HepG2 (cell line): ENCODE results near the gene LEAP2. TPM values are rescaled to one million over a fixed set of nuclear protein-coding genes. Genes with fewer than 3 reads are reported as not detected.
A peak's percentile ranks its signal among the peaks of the same experiment; 100 is the strongest.

ENCODE experiments used
- GZF1 ChIP-seq: sonication (generic); formaldehyde crosslinking; IDR thresholded peaks from 2 replicates; pipeline ENCODE4 v1.5.1; 2020; ENCODE audit warnings: mild to moderate bottlenecking, missing genetic modification reagents
- HOXD1 ChIP-seq: sonication (generic); formaldehyde crosslinking; IDR thresholded peaks from 2 replicates; pipeline ENCODE4 v1.5.0; 2020; ENCODE audit warnings: missing genetic modification reagents
- IKZF4 ChIP-seq: sonication (generic); formaldehyde crosslinking; IDR thresholded peaks from 2 replicates; pipeline ENCODE4 v1.5.1; 2020; ENCODE audit warnings: borderline replicate concordance, mild to moderate bottlenecking, low read depth, missing genetic modification reagents; ENCODE audit errors: not compliant biosample characterization
- KAT8 ChIP-seq: IDR thresholded peaks from 2 replicates; pipeline ENCODE4 v1.6.1; 2016; ENCODE audit warnings: missing genetic modification reagents, missing compliant biosample characterization
- LCORL ChIP-seq, 2 experiments: fragments of 450-650 bp in 1 of 2; sonication (generic) in 1 of 2; formaldehyde crosslinking in 1 of 2; IDR thresholded peaks; 2 replicates each; pipeline versions ENCODE4 v1.5.0 to v1.6.1; 2017 to 2020; ENCODE audit warnings: antibody characterized with exemption in 1 of 2, missing genetic modification reagents in 1 of 2
- MBNL3 ChIP-seq: fragments of 250-450 bp; sonication (Bioruptor Pico); conservative IDR thresholded peaks from 2 replicates; pipeline ENCODE4 v1.8.0; 2022; ENCODE audit warnings: mild to moderate bottlenecking, inconsistent platforms
- RAD21 ChIP-seq: fragments of 450-650 bp; formaldehyde crosslinking; IDR thresholded peaks from 2 replicates; pipeline ENCODE4 v1.5.0; 2020; ENCODE audit warnings: mild to moderate bottlenecking
- RAD51 ChIP-seq: fragments of 450-650 bp; IDR thresholded peaks from 2 replicates; pipeline ENCODE4 v1.6.1; 2016; ENCODE audit warnings: borderline replicate concordance
- RORA ChIP-seq: sonication (generic); formaldehyde crosslinking; IDR thresholded peaks from 2 replicates; pipeline ENCODE4 v1.5.0; 2020; ENCODE audit warnings: mild to moderate bottlenecking, missing genetic modification reagents, moderate library complexity
- SAP130 ChIP-seq: IDR thresholded peaks from 2 replicates; pipeline ENCODE4 v1.6.1; 2016; ENCODE audit warnings: low read depth
- SMARCE1 ChIP-seq: fragments of 450-650 bp; IDR thresholded peaks from 2 replicates; pipeline ENCODE4 v1.6.1; 2017; ENCODE audit warnings: borderline replicate concordance
- SOX5 ChIP-seq: IDR thresholded peaks from 2 replicates; pipeline ENCODE4 v1.6.1; 2016; ENCODE audit warnings: borderline replicate concordance
- SUZ12 ChIP-seq: fragments of 150-350 bp; IDR thresholded peaks from 2 replicates; pipeline ENCODE4 v1.6.1; 2014; ENCODE audit warnings: low read depth, low read length
- ZFY ChIP-seq: sonication (generic); formaldehyde crosslinking; IDR thresholded peaks from 2 replicates; pipeline ENCODE4 v1.4.0; 2020; ENCODE audit warnings: missing genetic modification reagents
- ZMYM4 ChIP-seq: sonication (generic); formaldehyde crosslinking; IDR thresholded peaks from 2 replicates; pipeline ENCODE4 v1.8.1; 2023; ENCODE audit warnings: mild to moderate bottlenecking, missing genetic modification reagents
- ZNF101 ChIP-seq: sonication (generic); formaldehyde crosslinking; IDR thresholded peaks from 2 replicates; pipeline ENCODE4 v1.4.0; 2020; ENCODE audit warnings: mild to moderate bottlenecking, low read depth, missing genetic modification reagents, borderline replicate concordance
- ZNF124 ChIP-seq: sonication (generic); formaldehyde crosslinking; IDR thresholded peaks from 2 replicates; pipeline ENCODE4 v1.4.0; 2020; ENCODE audit warnings: missing genetic modification reagents
- ZNF34 ChIP-seq: sonication (generic); formaldehyde crosslinking; IDR thresholded peaks from 2 replicates; pipeline ENCODE4 v1.4.0; 2020; ENCODE audit warnings: mild to moderate bottlenecking, missing genetic modification reagents, borderline replicate concordance
- ZNF367 ChIP-seq: sonication (generic); formaldehyde crosslinking; IDR thresholded peaks from 2 replicates; pipeline ENCODE4 v1.4.0; 2020; ENCODE audit warnings: missing genetic modification reagents, borderline replicate concordance
- ZNF451 ChIP-seq: sonication (generic); formaldehyde crosslinking; IDR thresholded peaks from 2 replicates; pipeline ENCODE4 v1.5.0; 2020; ENCODE audit warnings: mild to moderate bottlenecking, missing genetic modification reagents
- ZNF567 ChIP-seq: sonication (generic); formaldehyde crosslinking; IDR thresholded peaks from 2 replicates; pipeline ENCODE4 v1.8.1; 2023; ENCODE audit warnings: mild to moderate bottlenecking, missing genetic modification reagents, borderline replicate concordance
- polyA plus RNA-seq, 8 experiments: library from polyadenylated mRNA; depleted of rRNA in 3 of 8; stranded (reverse) in 7 of 8; unstranded in 1 of 8; fragments of >200 nt; fragmentation: Illumina TruSeq in 4 of 8; extraction: Trizol in 4 of 8; gene quantifications; 2 replicates each; pipeline versions ENCODE4 v1.2.1 to v1.2.3, GENCODE V29; 2011 to 2016; ENCODE audit warnings: low read depth in 4 of 8, missing spikeins in 1 of 8, mixed read lengths in 1 of 8; ENCODE audit not compliant: insufficient read depth in 1 of 8
- total RNA-seq, 5 experiments: library from RNA; depleted of rRNA; stranded (reverse); fragments of >200 nt; fragmentation: Illumina TruSeq; extraction: Trizol; gene quantifications; 2 replicates each; pipeline ENCODE4 v1.2.3, GENCODE V29; 2016; ENCODE audit warnings: low read depth in 1 of 5
- TF ChIP-seq, protein P1 (sequence below), 2 experiments: sonication (generic) in 1 of 2; formaldehyde crosslinking in 1 of 2; IDR thresholded peaks; 2 replicates each; pipeline versions ENCODE4 v1.4.0 to v1.6.1; 2016 to 2020; ENCODE audit warnings: borderline replicate concordance in 1 of 2, low read depth in 1 of 2, mild to moderate bottlenecking in 1 of 2, missing genetic modification reagents in 1 of 2
- TF ChIP-seq, protein P2 (sequence below): sonication (generic); formaldehyde crosslinking; IDR thresholded peaks from 2 replicates; pipeline ENCODE4 v1.9.0; 2021; ENCODE audit warnings: missing genetic modification reagents, mild to moderate bottlenecking, borderline replicate concordance
- TF ChIP-seq, protein P3 (sequence below): sonication (generic); formaldehyde crosslinking; IDR thresholded peaks from 2 replicates; pipeline ENCODE4 v1.5.1; 2020; ENCODE audit warnings: mild to moderate bottlenecking, missing genetic modification reagents, moderate library complexity

Gene LEAP2
- total and polyA plus RNA-seq, 2 of the 13 experiments (the other 11 are each of a cell fraction or from before 2014, with no cell fraction given): 23.9 to 51.9 TPM

DNA sequence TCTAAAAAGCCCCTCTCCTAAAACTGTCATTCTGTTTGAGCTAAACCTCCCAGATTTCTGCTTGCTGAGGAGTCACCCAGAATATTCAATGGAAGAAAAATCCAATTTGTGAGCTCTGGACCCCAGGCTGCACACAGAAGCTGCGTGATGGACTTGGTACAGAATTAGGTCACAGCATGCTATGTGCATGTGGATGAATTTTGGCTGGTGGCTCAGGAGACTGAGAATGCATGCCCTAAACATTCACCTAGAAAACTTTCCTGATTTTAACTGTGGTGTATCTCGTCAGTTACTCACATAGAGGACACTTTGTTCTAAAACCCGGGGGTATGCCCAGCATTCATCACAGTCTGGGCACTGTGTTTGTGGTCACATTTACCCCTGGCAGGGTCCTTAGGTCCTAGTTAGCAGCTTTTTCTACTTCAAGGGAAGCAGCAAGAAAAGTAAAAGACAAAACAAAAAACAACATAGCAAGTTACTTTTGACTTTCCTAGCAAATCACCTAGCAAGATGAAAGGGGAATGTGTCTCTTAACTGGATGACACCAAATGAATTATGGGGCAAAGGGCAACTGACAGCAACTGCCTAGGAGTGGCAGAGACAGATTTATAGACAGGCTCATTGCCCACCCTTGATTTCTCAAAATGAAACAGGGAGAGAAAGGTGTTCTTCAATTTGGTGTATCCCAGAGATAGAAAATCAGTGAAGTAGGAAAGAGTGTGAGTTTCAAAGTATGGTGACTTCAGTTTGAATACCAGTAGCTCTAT, 34.8 kb upstream of the LEAP2 start (continued):
- TF ChIP-seq ZNF101 (CRISPR knock-in tag) (no peak), KAT8 (CRISPR knock-in tag) (no peak), GZF1 (CRISPR knock-in tag) (no peak), HOXD1 (CRISPR knock-in tag) (no peak), ZFY (CRISPR knock-in tag) (no peak), SAP130 (CRISPR knock-in tag) (no peak), IKZF4 (CRISPR knock-in tag) (peak; percentile 59), LCORL (IDR thresholded peaks at IDR 0.05) (0 out of 2 replicates have a peak, but pooled peaks have one; percentile 27), LCORL (CRISPR knock-in tag; IDR thresholded peaks at IDR 0.05) (peak; percentile 56), ZNF124 (no peak), ZNF34 (CRISPR knock-in tag) (no peak), RAD51 (no peak), SUZ12 (no peak), ZMYM4 (CRISPR knock-in tag) (no peak), SMARCE1 (no peak), ZNF367 (CRISPR knock-in tag) (no peak), SOX5 (CRISPR knock-in tag) (peak; percentile 46; the same call in 1 of the 2 replicates), RAD21 (no peak), RORA (CRISPR knock-in tag) (0 out of 2 replicates have a peak, but pooled peaks have one; percentile 41), MBNL3 (no peak), ZNF451 (CRISPR knock-in tag) (no peak), ZNF567 (CRISPR knock-in tag) (no peak)
- TF ChIP-seq, protein P1, sequence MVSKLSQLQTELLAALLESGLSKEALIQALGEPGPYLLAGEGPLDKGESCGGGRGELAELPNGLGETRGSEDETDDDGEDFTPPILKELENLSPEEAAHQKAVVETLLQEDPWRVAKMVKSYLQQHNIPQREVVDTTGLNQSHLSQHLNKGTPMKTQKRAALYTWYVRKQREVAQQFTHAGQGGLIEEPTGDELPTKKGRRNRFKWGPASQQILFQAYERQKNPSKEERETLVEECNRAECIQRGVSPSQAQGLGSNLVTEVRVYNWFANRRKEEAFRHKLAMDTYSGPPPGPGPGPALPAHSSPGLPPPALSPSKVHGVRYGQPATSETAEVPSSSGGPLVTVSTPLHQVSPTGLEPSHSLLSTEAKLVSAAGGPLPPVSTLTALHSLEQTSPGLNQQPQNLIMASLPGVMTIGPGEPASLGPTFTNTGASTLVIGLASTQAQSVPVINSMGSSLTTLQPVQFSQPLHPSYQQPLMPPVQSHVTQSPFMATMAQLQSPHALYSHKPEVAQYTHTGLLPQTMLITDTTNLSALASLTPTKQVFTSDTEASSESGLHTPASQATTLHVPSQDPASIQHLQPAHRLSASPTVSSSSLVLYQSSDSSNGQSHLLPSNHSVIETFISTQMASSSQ (IDR thresholded peaks at IDR 0.05; ENCODE audit: low read depth): 0 out of 2 replicates have a peak, but pooled peaks have one; percentile 13
- TF ChIP-seq, protein P1 (CRISPR knock-in tag; IDR thresholded peaks at IDR 0.05; ENCODE audit: borderline replicate concordance): no peak
- TF ChIP-seq, protein P2, sequence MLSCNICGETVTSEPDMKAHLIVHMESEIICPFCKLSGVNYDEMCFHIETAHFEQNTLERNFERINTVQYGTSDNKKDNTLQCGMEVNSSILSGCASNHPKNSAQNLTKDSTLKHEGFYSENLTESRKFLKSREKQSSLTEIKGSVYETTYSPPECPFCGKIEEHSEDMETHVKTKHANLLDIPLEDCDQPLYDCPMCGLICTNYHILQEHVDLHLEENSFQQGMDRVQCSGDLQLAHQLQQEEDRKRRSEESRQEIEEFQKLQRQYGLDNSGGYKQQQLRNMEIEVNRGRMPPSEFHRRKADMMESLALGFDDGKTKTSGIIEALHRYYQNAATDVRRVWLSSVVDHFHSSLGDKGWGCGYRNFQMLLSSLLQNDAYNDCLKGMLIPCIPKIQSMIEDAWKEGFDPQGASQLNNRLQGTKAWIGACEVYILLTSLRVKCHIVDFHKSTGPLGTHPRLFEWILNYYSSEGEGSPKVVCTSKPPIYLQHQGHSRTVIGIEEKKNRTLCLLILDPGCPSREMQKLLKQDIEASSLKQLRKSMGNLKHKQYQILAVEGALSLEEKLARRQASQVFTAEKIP (CRISPR knock-in tag): no peak
- TF ChIP-seq, protein P3, sequence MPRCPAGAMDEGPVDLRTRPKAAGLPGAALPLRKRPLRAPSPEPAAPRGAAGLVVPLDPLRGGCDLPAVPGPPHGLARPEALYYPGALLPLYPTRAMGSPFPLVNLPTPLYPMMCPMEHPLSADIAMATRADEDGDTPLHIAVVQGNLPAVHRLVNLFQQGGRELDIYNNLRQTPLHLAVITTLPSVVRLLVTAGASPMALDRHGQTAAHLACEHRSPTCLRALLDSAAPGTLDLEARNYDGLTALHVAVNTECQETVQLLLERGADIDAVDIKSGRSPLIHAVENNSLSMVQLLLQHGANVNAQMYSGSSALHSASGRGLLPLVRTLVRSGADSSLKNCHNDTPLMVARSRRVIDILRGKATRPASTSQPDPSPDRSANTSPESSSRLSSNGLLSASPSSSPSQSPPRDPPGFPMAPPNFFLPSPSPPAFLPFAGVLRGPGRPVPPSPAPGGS (CRISPR knock-in tag): no peak
